Measurements from ENCODE around the gene SPI1.
"Not testable (repeated sequence)": the region's sequence is repeated elsewhere in the genome, so short reads cannot be mapped to it uniquely, and the experiment has no call there.

Gene SPI1

DNA sequence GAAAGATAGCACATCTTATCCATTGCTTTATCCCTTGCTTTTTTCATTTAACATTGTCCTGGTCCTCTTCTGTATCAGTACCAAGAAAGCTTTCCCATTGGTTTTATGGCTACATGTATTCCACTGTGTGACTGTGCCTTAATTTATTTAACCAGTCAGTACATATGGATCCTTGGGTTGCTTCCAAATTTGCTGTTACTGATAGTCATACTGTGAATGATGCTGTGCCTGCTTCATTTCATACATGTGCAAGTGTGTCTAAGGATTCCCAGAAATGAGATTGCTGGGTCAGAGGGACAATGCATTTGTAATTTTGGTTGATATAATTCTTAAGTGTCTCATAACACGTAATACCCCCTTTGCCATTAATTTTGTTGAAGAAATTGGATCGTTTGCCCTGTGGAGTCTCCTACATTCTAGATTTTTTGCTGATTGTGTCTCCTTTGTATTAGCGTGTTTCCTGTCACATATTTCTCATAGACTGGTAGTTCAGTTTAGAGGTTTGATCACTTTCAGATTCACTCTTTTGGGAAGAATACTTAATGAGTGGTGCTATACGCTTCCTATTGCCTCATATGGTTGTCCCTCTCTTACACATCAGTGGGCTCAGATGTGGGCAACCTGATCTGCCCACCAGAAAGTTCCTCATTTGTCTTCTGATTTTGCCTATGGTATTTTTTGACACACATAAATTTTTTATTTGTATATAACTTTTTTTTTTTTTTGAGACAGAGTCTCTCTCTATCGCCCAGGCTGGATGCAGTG is 61.1 kb downstream of the SPI1 start:
- DNase-seq = no peak

GRCh38 chr11:47316501-47316900 is 61.8 kb downstream of the SPI1 start:
- DNase-seq = not testable (repeated sequence)

GRCh38 chr11:47314992-47315391 is 63.4 kb downstream of the SPI1 start:
- no peak for DNase-seq

- no peak for DNase-seq
Observed at GRCh38 chr11:47308050-47308823, 70.1 kb downstream of the SPI1 start.

- no peak for DNase-seq
Observed at GRCh38 chr11:47306484-47306844, 71.9 kb downstream of the SPI1 start.

- no peak for DNase-seq
Observed at GRCh38 chr11:47305734-47306483, 72.4 kb downstream of the SPI1 start.

Measured in NCI-H1436 treated with DMSO at 0.1 percent for 48 hours (cell line).